Pulmonary artery endothelial cell (primary cell): Measurements from ENCODE around the gene FBXO36. TPM values are rescaled to one million over a fixed set of nuclear protein-coding genes. Genes with fewer than 3 reads are reported as not detected.
"Not testable (repeated sequence)": the region's sequence is repeated elsewhere in the genome, so short reads cannot be mapped to it uniquely, and the experiment has no call there.

Source experiments
- DNase-seq: peaks from one replicate; pipeline ENCODE4 v3.0.0-alpha.2; 2011; ENCODE audit warnings: low read depth, low spot score
- total RNA-seq: library from RNA; depleted of rRNA; stranded (reverse); fragments of >200 nt; gene quantifications from 2 replicates; pipeline ENCODE4 v1.2.3, GENCODE V29; 2014

The FBXO36 gene
- total RNA-seq, 1 donor from 2014 or later = 2.0 TPM

- DNase-seq = no peak
Observed at GRCh38 chr2:229910832-229911412, 11.4 kb upstream of the FBXO36 start.

GRCh38 chr2:229914171-229914570, 8.1 kb upstream of the FBXO36 start:
- DNase-seq = no peak

- DNase-seq = no peak
Observed at GRCh38 chr2:229917793-229918192, 4.5 kb upstream of the FBXO36 start.

- no peak for DNase-seq
Observed at GRCh38 chr2:229920011-229920641, 2.2 kb upstream of the FBXO36 start.

- no peak for DNase-seq
Observed at GRCh38 chr2:229921101-229921891, 1.0 kb upstream of the FBXO36 start.

GRCh38 chr2:229921892-229922448, 333 bp upstream of the FBXO36 start, which contains the start of gene TRIP12:
Gene TRIP12, minus strand, starts transcription at chr2:229922009. Its CDS starts 41,930 bp downstream, at chr2:229880079.
- DNase-seq = peak; percentile 94

GRCh38 chr2:229924541-229924940, 2.2 kb downstream of the FBXO36 start:
- DNase-seq = not testable (repeated sequence)

GRCh38 chr2:229925201-229925600, 2.9 kb downstream of the FBXO36 start:
- DNase-seq = no peak

- no peak for DNase-seq
Observed at GRCh38 chr2:229927817-229928321, 5.6 kb downstream of the FBXO36 start.

GRCh38 chr2:229930656-229931055, 8.4 kb downstream of the FBXO36 start:
- DNase-seq = no peak

- DNase-seq = no peak
Observed at GRCh38 chr2:229931241-229931640, 8.9 kb downstream of the FBXO36 start.

GRCh38 chr2:229937537-229937936, 15.2 kb downstream of the FBXO36 start:
- DNase-seq = no peak

- no peak for DNase-seq
Observed at GRCh38 chr2:229942671-229943070, 20.4 kb downstream of the FBXO36 start.

GRCh38 chr2:229943171-229943570, 20.9 kb downstream of the FBXO36 start:
- no peak for DNase-seq

GRCh38 chr2:229943770-229944449, 21.6 kb downstream of the FBXO36 start:
- DNase-seq = no peak

- no peak for DNase-seq
Observed at GRCh38 chr2:229945975-229946374, 23.7 kb downstream of the FBXO36 start.

GRCh38 chr2:229947544-229947943, 25.2 kb downstream of the FBXO36 start:
- no peak for DNase-seq

GRCh38 chr2:229952256-229952835, 30.0 kb downstream of the FBXO36 start:
- no peak for DNase-seq

GRCh38 chr2:229955663-229956062, 33.4 kb downstream of the FBXO36 start:
- DNase-seq = no peak

GRCh38 chr2:229956491-229956890, 34.2 kb downstream of the FBXO36 start:
- DNase-seq = no peak

- DNase-seq = not testable (repeated sequence)
Observed at GRCh38 chr2:229963596-229963995, 41.3 kb downstream of the FBXO36 start.
